GM12878 (cell line): ENCODE data around the gene TBX15. TPM values are rescaled to one million over a fixed set of nuclear protein-coding genes. Genes with fewer than 3 reads are reported as not detected.

Experiments used
- ATAC-seq: fragments of 200-7000 bp; cut with Tn5 transposase; 3 replicates; pipeline ENCODE4 v1.9.1; 2020; ENCODE audit warnings: mild to moderate bottlenecking, moderate library complexity
- BruUV-seq: library from RNA; stranded (reverse); fragments of 400-500 nt; replicated peaks from 2 replicates; lab custom pipeline; 2021; lab: Mats Ljungman, UMichigan
- CTCF ChIA-PET: fragments of 300-600 bp; sonication (Branson Sonifier 250); formaldehyde crosslinking; extraction: SDS; loops from one replicate; lab custom pipeline; 2021; ENCODE audit warnings: inconsistent platforms; lab: Yijun Ruan, JAX
- POLR2A ChIA-PET: fragments of 350-600 bp; formaldehyde crosslinking; extraction: SDS; loops from one replicate; lab custom pipeline; 2021; ENCODE audit warnings: inconsistent platforms; lab: Charles Lee
- RAD21 ChIA-PET: fragments of 300-600 bp; sonication (Branson Sonifier 250); formaldehyde crosslinking; loops from one replicate; lab custom pipeline; 2023; ENCODE audit warnings: antibody characterized with exemption; ENCODE audit not compliant: unreplicated experiment; lab: Charles Lee
- SMC1A ChIA-PET: fragments of 300-600 bp; sonication (Branson Sonifier 250); formaldehyde crosslinking; loops from one replicate; lab custom pipeline; 2023; ENCODE audit not compliant: unreplicated experiment, uncharacterized antibody; lab: Charles Lee
- DNase-seq: peaks from one replicate; pipeline ENCODE4 v3.0.0-alpha.2; 2011; ENCODE audit warnings: low read depth, low spot score
- FAIRE-seq: peaks from 3 replicates; lab custom pipeline; 2011; peaks lifted over from hg19 to GRCh38; lab: Jason Lieb, UNC
- H2AFZ ChIP-seq: 2 replicates; pipeline ENCODE4 v1.6.0; 2011; ENCODE audit warnings: low read depth, low read length, control low read depth; ENCODE audit not compliant: control insufficient read depth
- H3K27ac ChIP-seq: 2 replicates; pipeline ENCODE4 v1.5.1; 2011; ENCODE audit warnings: control low read depth; ENCODE audit not compliant: control insufficient read depth, insufficient read depth
- H3K27me3 ChIP-seq, 2 experiments: replicated peaks in 1 of 2; 2 replicates each; pipeline versions ENCODE4 v1.6.0 to v1.6.1; 2011; ENCODE audit warnings: low read length in 1 of 2; ENCODE audit not compliant: control insufficient read depth in 2 of 2, insufficient read depth in 2 of 2
- H3K36me3 ChIP-seq, 2 experiments: 2 replicates each; pipeline ENCODE4 v1.5.1; 2011; ENCODE audit warnings: low read length in 1 of 2; ENCODE audit not compliant: control insufficient read depth in 2 of 2, insufficient read depth in 2 of 2
- H3K4me1 ChIP-seq: 2 replicates; pipeline ENCODE4 v1.6.1; 2011; ENCODE audit warnings: mild to moderate bottlenecking, low read length, moderate library complexity, mixed read lengths; ENCODE audit not compliant: control insufficient read depth, insufficient read depth
- H3K4me2 ChIP-seq: 2 replicates; pipeline ENCODE4 v1.6.0; 2011; ENCODE audit warnings: control low read depth; ENCODE audit not compliant: control insufficient read depth, insufficient read depth
- H3K4me3 ChIP-seq: fragments of 200-600 bp; sonication (generic); 2 replicates; pipeline ENCODE4 v1.5.1; 2016
- H3K79me2 ChIP-seq: 2 replicates; pipeline ENCODE4 v1.6.0; 2011; ENCODE audit warnings: low read length; ENCODE audit not compliant: control insufficient read depth, insufficient read depth
- H3K9ac ChIP-seq: 2 replicates; pipeline ENCODE4 v1.8.0; 2011; ENCODE audit warnings: low read length, control low read depth, mixed read lengths; ENCODE audit not compliant: control insufficient read depth, insufficient read depth
- H3K9me3 ChIP-seq: replicated peaks from 3 replicates; pipeline ENCODE4 v1.5.1; 2011; ENCODE audit warnings: mild to moderate bottlenecking, low read length; ENCODE audit not compliant: control insufficient read depth, insufficient read depth
- H4K20me1 ChIP-seq: 2 replicates; pipeline ENCODE4 v1.6.0; 2011; ENCODE audit not compliant: control insufficient read depth, insufficient read depth
- IKZF1 ChIP-seq: fragments of 450-650 bp; conservative IDR thresholded peaks from 2 replicates; pipeline ENCODE4 v1.6.1; 2017; ENCODE audit warnings: antibody characterized with exemption, mild to moderate bottlenecking
- SMC3 ChIP-seq: IDR thresholded peaks from 2 replicates; pipeline ENCODE4 v1.6.1; 2011; ENCODE audit warnings: low read length, improper control_type of control experiment, borderline replicate concordance
- WGBS: methylation state at CpG from one replicate; pipeline ENCODE4 v1.1.6; 2016; ENCODE audit warnings: low lambda C conversion rate; ENCODE audit not compliant: insufficient replicate concordance, insufficient coverage; ENCODE audit errors: missing lambda C conversion rate; 5-methylcytosine and 5-hydroxymethylcytosine counted together
- in situ Hi-C: fragments of 300-500 bp; cut with MboI; formaldehyde crosslinking; loops from 9 replicates; pipeline ENCODE4 v1.14.3; 2018; ENCODE audit warnings: mixed read lengths
- intact Hi-C: fragments of 100-400 bp; cut with micrococcal nuclease; formaldehyde crosslinking; loops from one replicate; pipeline ENCODE4 v1.14.2; 2022; ENCODE audit not compliant: unreplicated experiment
- polyA plus RNA-seq, 11 experiments: library from polyadenylated mRNA; depleted of rRNA in 4 of 11; unstranded in 6 of 11; stranded (reverse) in 5 of 11; fragments of >200 nt; fragmentation: Nextera tagmentation in 4 of 11; fragmentation: Illumina TruSeq in 1 of 11; extraction: Ambion mirVana in 4 of 11; extraction: Trizol in 1 of 11; gene quantifications; 1 replicate in 1 of 11; 2 replicates in 10 of 11; pipeline versions ENCODE4 v1.2.1 to v1.2.3, GENCODE V29; 2011 to 2016; ENCODE audit warnings: inconsistent platforms in 2 of 11, missing spikeins in 2 of 11, low read depth in 1 of 11
- total RNA-seq, 4 experiments: library from RNA; depleted of rRNA in 3 of 4; stranded (reverse); fragments of >200 nt in 3 of 4; fragmentation: Illumina TruSeq in 1 of 4; extraction: Trizol in 1 of 4; gene quantifications; 2 replicates each; pipeline versions ENCODE4 v1.2.1 to v1.2.3, GENCODE V29; 2013 to 2021
- TF ChIP-seq, protein P1 (sequence below): fragments of 450-650 bp; IDR thresholded peaks from 2 replicates; pipeline ENCODE4 v1.6.1; 2017; ENCODE audit warnings: mild to moderate bottlenecking, low read depth, inconsistent platforms; ENCODE audit not compliant: poor library complexity, severe bottlenecking
- TF ChIP-seq, protein P2 (sequence below), 3 experiments: IDR thresholded peaks in 2 of 3; conservative IDR thresholded peaks in 1 of 3; 2 replicates each; pipeline ENCODE4 v1.5.1; 2011; ENCODE audit warnings: low read depth in 3 of 3, low read length in 3 of 3, mild to moderate bottlenecking in 3 of 3, control low read depth in 2 of 3, moderate library complexity in 2 of 3, inconsistent platforms in 1 of 3, mixed read lengths in 1 of 3; ENCODE audit not compliant: control insufficient read depth in 2 of 3, insufficient read depth in 1 of 3; ENCODE audit errors: extremely low read depth in 1 of 3

The TBX15 gene
- total and polyA plus RNA-seq, 10 of the 15 experiments (the other 5 are each of a cell fraction or from before 2014, with no cell fraction given) = 0.64 to 9.4 (median 0.99) TPM

DNA sequence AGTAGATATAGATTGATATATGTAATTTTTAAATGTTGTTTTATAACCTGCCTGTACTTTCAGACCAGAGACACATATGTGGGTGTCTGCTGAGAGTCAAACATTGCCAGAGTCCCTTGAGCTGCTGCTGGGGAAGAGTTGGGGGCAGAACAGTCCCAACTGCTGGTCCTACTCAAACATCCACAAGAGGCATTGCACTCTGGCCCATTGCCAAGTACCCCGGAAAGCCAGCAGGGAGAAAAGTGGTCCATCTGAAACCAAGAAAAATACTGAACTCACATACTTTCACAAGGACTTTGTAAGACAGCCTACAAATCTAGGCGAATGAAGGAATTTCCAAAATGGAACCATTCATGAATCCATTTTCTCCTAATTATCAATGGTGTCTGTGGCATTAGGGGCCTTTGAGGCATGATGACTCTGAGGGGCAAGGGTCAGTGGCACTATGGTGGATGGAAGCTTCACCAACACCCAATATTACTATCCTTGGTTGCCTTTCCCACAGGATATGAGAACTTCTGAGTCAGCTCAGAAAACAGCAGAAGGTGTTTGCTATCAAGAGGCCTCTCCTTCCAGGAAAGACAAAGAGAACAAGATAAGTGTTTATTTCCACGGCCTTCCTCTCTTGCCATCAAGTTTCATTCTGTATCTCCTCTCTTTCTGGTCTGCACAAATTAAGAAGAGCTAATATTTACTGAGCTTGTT, 7.3 kb upstream of the TBX15 start:
- Histone ChIP-seq H3K4me1 (no peaks in the 10 kb centered on the region), H2AFZ (no peak overlapping the region), H3K27me3 (peaks cover 10% of the 10 kb centered on the region in 2 experiments), H4K20me1 (no peaks in the 10 kb centered on the region), H3K9ac (no peak overlapping the region), H3K79me2 (no peaks in the 10 kb centered on the region), H3K9me3 (no peaks in the 10 kb centered on the region), H3K4me3 (no peak overlapping the region), H3K27ac (no peak overlapping the region), H3K4me2 (no peak overlapping the region), H3K36me3 (no peaks in the 10 kb centered on the region)
- ATAC-seq (no peak), DNase-seq (no peak), FAIRE-seq (no peak)
- TF ChIP-seq, protein P1, sequence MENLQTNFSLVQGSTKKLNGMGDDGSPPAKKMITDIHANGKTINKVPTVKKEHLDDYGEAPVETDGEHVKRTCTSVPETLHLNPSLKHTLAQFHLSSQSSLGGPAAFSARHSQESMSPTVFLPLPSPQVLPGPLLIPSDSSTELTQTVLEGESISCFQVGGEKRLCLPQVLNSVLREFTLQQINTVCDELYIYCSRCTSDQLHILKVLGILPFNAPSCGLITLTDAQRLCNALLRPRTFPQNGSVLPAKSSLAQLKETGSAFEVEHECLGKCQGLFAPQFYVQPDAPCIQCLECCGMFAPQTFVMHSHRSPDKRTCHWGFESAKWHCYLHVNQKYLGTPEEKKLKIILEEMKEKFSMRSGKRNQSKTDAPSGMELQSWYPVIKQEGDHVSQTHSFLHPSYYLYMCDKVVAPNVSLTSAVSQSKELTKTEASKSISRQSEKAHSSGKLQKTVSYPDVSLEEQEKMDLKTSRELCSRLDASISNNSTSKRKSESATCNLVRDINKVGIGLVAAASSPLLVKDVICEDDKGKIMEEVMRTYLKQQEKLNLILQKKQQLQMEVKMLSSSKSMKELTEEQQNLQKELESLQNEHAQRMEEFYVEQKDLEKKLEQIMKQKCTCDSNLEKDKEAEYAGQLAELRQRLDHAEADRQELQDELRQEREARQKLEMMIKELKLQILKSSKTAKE = no peak
- BruUV-seq = no TSS peak
- ChIA-PET RAD21 (no interaction called here), CTCF (interaction anchor here (0.5 to 2.1 kb wide), 3 partner anchors 13 to 687 kb away, joined by 4 to 10 read pairs (median 4); no protein-coding TSS in a partner anchor), POLR2A (no interaction called here), SMC1A (interaction anchor here (0.9 to 1.6 kb wide), 4 partner anchors 10 to 379 kb away, joined by 3 to 4 read pairs (median 4); no protein-coding TSS in a partner anchor)
- in situ Hi-C loops = no loop called here
- 13% methylated on average over 3 of the region's 3 CpGs for WGBS
- intact Hi-C loops = no loop called here

DNA sequence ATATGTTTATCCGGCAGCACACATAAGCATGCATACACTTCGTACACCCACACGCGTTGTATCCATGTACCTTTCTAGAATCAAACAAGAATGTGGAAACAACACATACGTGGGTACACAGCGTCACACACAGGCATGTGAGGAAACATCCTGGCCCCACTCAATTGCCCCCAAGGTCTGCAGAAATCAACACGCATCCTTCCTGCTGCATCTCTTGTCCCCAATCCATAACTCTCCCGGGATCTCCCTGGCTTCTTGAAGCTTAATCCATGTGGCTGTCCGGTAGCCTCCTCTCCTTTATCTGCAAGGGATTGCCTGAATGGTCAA, 5.5 kb upstream of the TBX15 start:
- in situ Hi-C loops = no loop called here
- no peak for ATAC-seq
- Histone ChIP-seq H3K27ac (no peak overlapping the region), H2AFZ (no peak overlapping the region), H3K4me1 (no peaks in the 10 kb centered on the region), H3K79me2 (no peaks in the 10 kb centered on the region), H3K4me2 (no peak overlapping the region), H3K36me3 (no peaks in the 10 kb centered on the region), H4K20me1 (no peaks in the 10 kb centered on the region), H3K9me3 (no peaks in the 10 kb centered on the region), H3K4me3 (no peak overlapping the region), H3K9ac (no peak overlapping the region), H3K27me3 (peaks cover 15 to 19% of the 10 kb centered on the region in 2 experiments)
- 28% methylated on average over 9 of the region's 9 CpGs for WGBS
- POLR2A ChIA-PET = interaction anchor here (0.5 kb wide), 1 partner anchor 152 kb away, joined by 4 read pairs; no protein-coding TSS in a partner anchor
- intact Hi-C loops = no loop called here
- BruUV-seq = no TSS peak
- CTCF ChIA-PET = interaction anchor here (1.4 kb wide), 1 partner anchor 685 kb away, joined by 4 read pairs; no protein-coding TSS in a partner anchor
- no peak for FAIRE-seq
- RAD21 ChIA-PET = interaction anchor here (0.5 to 1.0 kb wide), 2 partner anchors 15 to 234 kb away, joined by 3 read pairs; no protein-coding TSS in a partner anchor
- TF ChIP-seq IKZF1 (no peak), SMC3 (peak; percentile 25; the same call in 1 of the 2 replicates)
- TF ChIP-seq, protein P2, sequence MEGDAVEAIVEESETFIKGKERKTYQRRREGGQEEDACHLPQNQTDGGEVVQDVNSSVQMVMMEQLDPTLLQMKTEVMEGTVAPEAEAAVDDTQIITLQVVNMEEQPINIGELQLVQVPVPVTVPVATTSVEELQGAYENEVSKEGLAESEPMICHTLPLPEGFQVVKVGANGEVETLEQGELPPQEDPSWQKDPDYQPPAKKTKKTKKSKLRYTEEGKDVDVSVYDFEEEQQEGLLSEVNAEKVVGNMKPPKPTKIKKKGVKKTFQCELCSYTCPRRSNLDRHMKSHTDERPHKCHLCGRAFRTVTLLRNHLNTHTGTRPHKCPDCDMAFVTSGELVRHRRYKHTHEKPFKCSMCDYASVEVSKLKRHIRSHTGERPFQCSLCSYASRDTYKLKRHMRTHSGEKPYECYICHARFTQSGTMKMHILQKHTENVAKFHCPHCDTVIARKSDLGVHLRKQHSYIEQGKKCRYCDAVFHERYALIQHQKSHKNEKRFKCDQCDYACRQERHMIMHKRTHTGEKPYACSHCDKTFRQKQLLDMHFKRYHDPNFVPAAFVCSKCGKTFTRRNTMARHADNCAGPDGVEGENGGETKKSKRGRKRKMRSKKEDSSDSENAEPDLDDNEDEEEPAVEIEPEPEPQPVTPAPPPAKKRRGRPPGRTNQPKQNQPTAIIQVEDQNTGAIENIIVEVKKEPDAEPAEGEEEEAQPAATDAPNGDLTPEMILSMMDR (IDR thresholded peaks at IDR 0.05 in 2 of 3, conservative IDR thresholded peaks at IDR 0.05 in 1 of 3; ENCODE audit: control insufficient read depth in 2 of 3, extremely low read depth in 1 of 3, insufficient read depth in 1 of 3, low read depth in 3 of 3, low read length in 3 of 3) = peak in 2 of 3 experiments; percentile 3 to 27; a peak in 3 of 6 replicates
- SMC1A ChIA-PET = no interaction called here
- DNase-seq = no peak
